T-helper 2 cell treated with Interferon-gamma antibody and Interleukin-4, amounts not matched to agents 100 ng/mL and 5 ng/mL, for 36 hours (primary cell): Measurements from ENCODE around the gene CCR5AS. TPM values are rescaled to one million over a fixed set of nuclear protein-coding genes. Genes with fewer than 3 reads are reported as not detected.

Experiments used
- intact Hi-C: fragments of 100-400 bp; cut with micrococcal nuclease; formaldehyde crosslinking; loops from one replicate; pipeline ENCODE4 v1.15.1; 2023
- total RNA-seq: library from RNA; stranded (reverse); gene quantifications from 2 replicates; pipeline ENCODE4 v1.2.3, GENCODE V29; 2022

CCR5AS gene

DNA sequence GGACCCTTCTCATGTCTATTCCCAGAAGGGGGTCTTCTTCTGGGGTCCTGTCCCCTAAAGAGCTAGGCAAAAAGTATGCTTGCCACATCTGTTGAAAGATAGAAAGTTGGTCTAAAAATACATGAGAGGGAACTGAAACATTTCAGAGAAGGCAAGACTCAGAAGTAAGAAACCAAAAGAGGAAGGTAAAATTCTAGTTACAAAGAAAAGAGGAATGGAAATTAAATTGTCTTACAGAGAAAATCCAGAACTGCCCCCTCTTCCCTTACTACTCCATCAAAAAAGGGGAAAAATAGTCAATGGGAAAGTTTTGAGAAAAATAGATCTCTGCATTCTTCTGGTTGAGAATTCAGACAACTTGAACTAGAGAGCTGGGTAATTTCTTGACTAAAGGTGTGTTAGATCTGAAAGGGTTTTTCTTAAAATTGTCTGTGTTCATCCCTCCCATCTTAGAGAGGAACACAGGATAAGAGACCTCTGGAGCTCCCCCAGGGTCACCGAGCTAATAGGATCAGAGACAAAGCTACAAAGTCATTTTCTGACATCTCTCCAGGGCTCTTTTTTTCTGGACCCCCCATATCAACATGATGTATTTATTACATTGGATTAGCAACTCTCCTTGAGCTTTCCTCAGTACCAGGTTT, 85.3 kb downstream of the CCR5AS start:
- intact Hi-C loops: no loop called here

DNA sequence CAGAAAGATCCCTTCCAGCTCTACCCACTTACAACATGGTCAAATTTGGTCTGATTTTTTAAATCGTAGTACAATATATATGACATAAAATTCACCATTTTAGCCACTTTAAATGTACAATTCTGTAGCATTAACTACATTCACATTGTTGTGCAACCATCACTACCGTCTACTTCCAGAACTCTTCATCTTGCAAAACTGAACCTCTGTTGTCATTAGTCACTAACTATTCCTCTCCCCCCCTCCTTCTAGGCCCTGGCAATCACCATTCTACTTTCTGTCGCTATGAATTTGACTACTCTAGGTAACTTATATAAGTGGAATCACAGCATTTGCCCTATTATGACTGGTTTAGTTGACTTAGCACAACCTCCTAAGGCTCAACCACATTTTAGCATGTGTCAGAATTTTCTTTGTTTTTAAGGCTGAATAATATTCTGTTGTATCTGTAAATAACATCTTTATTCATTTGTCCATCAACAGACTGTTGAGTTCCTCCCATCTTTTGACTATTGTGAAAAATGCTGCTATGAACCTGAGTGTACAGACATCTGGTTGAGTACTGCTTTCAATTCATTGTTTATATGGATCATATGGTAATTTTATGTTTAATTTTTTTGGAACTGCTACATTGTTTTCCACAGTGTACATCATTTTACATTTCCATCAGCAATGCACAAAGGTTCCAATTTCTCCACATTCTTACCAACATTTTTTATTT, 88.5 kb downstream of the CCR5AS start:
- intact Hi-C loops: no loop called here

DNA sequence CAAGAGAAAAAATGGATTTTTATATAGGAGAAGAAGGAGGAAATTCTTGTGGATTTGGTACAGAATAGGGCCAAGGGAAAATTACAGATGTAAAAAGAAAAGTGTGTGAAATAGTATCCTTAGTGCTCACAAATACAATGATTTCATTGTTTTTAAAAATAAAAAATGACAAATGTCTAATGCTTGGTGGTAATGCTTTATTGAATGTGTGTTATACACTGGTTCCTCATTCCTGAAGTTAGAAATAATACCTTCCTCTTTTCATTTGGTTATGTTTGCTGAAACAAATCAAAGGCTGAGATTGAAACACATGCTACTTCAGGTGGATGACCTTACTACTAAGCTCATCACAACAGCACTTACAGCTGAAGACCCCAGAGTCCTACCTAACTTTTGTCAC, 90.7 kb downstream of the CCR5AS start:
- intact Hi-C loops: no loop called here

DNA sequence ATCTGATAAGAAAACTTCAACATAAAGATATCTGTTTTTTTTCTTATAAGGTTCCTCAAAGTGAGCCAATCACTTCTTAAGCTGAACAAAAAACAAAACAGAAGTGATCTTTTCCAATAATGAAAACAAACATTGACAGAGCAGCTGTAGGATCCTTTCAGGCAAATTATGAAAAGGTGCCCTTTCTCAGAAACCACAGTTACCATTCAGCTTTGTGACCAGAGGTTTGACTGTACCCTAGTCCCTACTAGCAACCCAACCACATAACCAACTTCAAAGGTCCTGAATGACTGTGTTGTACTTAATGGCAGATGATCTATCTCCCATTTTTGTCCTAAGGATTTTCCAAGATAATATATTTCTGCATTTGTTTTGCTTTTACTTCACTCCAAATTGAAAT, 92.3 kb downstream of the CCR5AS start:
- intact Hi-C loops: no loop called here

Other genes starting within 250 kb of the CCR5AS start
- 3.7 TPM in 2 replicates for gene CCR1, start 198.8 kb downstream of the CCR5AS start, total RNA-seq
- gene CCR3, start 164.6 kb downstream of the CCR5AS start, total RNA-seq: 0.16 and 0.27 TPM in 2 replicates
- gene CCR2, start 53.0 kb downstream of the CCR5AS start, total RNA-seq: 19.8 and 19.9 TPM in 2 replicates
- 8.9 TPM in 2 replicates for gene CCR5, start 36.1 kb downstream of the CCR5AS start, total RNA-seq
- 3.5 and 4.1 TPM in 2 replicates for gene CCRL2, start 193 bp upstream of the CCR5AS start, total RNA-seq
- gene LTF, start 57.8 kb upstream of the CCR5AS start, total RNA-seq: not detected in 2 replicates
- gene RTP3, start 90.9 kb upstream of the CCR5AS start, total RNA-seq: not detected in 2 replicates
- 0.09 TPM in 1 of 2 replicates, not detected in the other for gene LRRC2, start 159.2 kb upstream of the CCR5AS start, total RNA-seq
- not detected in 2 replicates for gene FAM240A, start 205.5 kb upstream of the CCR5AS start, total RNA-seq